HEK293 (cell line): ENCODE measurements around the gene RASA2.

Experiments used
- CTCF ChIA-PET: fragments of 350-600 bp; formaldehyde crosslinking; extraction: SDS; loops from one replicate; lab custom pipeline; 2021; ENCODE audit warnings: antibody characterized with exemption; lab: Yijun Ruan, JAX
- POLR2A ChIA-PET: fragments of 300-600 bp; formaldehyde crosslinking; extraction: SDS; loops from one replicate; lab custom pipeline; 2020; ENCODE audit warnings: antibody characterized with exemption, inconsistent platforms; lab: Yijun Ruan, JAX
- H3K27ac ChIP-seq: fragments of 200-500 bp; sonication (Bioruptor generic); 2 replicates; pipeline ENCODE4 v1.5.1; 2014; ENCODE audit warnings: low read depth, low read length, control low read depth, inconsistent platforms; ENCODE audit errors: extremely low read depth
- H3K36me3 ChIP-seq, 2 experiments: fragments of 200-500 bp in 1 of 2; sonication (Bioruptor generic) in 1 of 2; 1 replicate in 1 of 2; 2 replicates in 1 of 2; pipeline ENCODE4 v1.5.1; 2014 to 2017; ENCODE audit warnings: inconsistent platforms in 2 of 2, low read length in 2 of 2; ENCODE audit not compliant: control insufficient read depth in 2 of 2, insufficient read depth in 1 of 2
- H3K4me1 ChIP-seq: fragments of 200-500 bp; sonication (Bioruptor generic); 2 replicates; pipeline ENCODE4 v1.5.1; 2014; ENCODE audit warnings: mild to moderate bottlenecking, low read length, inconsistent platforms; ENCODE audit not compliant: control insufficient read depth, insufficient read depth
- H3K4me3 ChIP-seq: 2 replicates; pipeline ENCODE4 v1.5.1; 2011; ENCODE audit warnings: low read depth, mild to moderate bottlenecking, control low read depth, low read length, moderate library complexity
- H3K9me3 ChIP-seq: fragments of 200-500 bp; sonication (Bioruptor generic); 2 replicates; pipeline ENCODE4 v1.5.1; 2014; ENCODE audit warnings: low read depth, low read length, inconsistent platforms; ENCODE audit not compliant: control insufficient read depth, insufficient read depth
- GLIS1 ChIP-seq: fragments of 450-650 bp; formaldehyde crosslinking; IDR thresholded peaks from 2 replicates; pipeline ENCODE4 v1.5.1; 2016; ENCODE audit warnings: missing biosample characterization, missing genetic modification characterization
- PRDM4 ChIP-seq: fragments of 450-650 bp; formaldehyde crosslinking; IDR thresholded peaks from 2 replicates; pipeline ENCODE4 v1.5.1; 2017; ENCODE audit warnings: missing biosample characterization, missing genetic modification characterization
- TRIM28 ChIP-seq: IDR thresholded peaks from 2 replicates; pipeline ENCODE4 v1.6.1; 2011; ENCODE audit warnings: low read length, control low read depth, borderline replicate concordance
- TSHZ1 ChIP-seq: fragments of 450-650 bp; formaldehyde crosslinking; IDR thresholded peaks from 2 replicates; pipeline ENCODE4 v1.5.1; 2016; ENCODE audit warnings: missing biosample characterization, missing genetic modification characterization, borderline replicate concordance
- ZBTB26 ChIP-seq: fragments of 450-650 bp; formaldehyde crosslinking; optimal IDR thresholded peaks from 2 replicates; pipeline ENCODE3; 2016; ENCODE audit warnings: missing biosample characterization, mild to moderate bottlenecking, missing genetic modification characterization
- ZFP37 ChIP-seq: fragments of 450-650 bp; formaldehyde crosslinking; IDR thresholded peaks from 2 replicates; pipeline ENCODE4 v1.5.1; 2016; ENCODE audit warnings: missing biosample characterization, missing genetic modification characterization
- ZNF174 ChIP-seq: fragments of 450-650 bp; formaldehyde crosslinking; IDR thresholded peaks from 2 replicates; pipeline ENCODE4 v1.5.0; 2017; ENCODE audit warnings: missing biosample characterization, mild to moderate bottlenecking, missing genetic modification characterization
- ZNF26 ChIP-seq: fragments of 450-650 bp; formaldehyde crosslinking; IDR thresholded peaks from 2 replicates; pipeline ENCODE4 v1.5.1; 2016; ENCODE audit warnings: missing biosample characterization, missing genetic modification characterization
- ZNF362 ChIP-seq: fragments of 450-650 bp; formaldehyde crosslinking; IDR thresholded peaks from 2 replicates; pipeline ENCODE4 v1.5.1; 2016; ENCODE audit warnings: missing biosample characterization, missing genetic modification characterization
- ZNF394 ChIP-seq: fragments of 450-650 bp; formaldehyde crosslinking; IDR thresholded peaks from 2 replicates; pipeline ENCODE4 v1.5.1; 2016; ENCODE audit warnings: missing biosample characterization, missing genetic modification characterization, mild to moderate bottlenecking, moderate library complexity, borderline replicate concordance
- ZNF423 ChIP-seq: fragments of 450-650 bp; formaldehyde crosslinking; IDR thresholded peaks from 2 replicates; pipeline ENCODE4 v1.5.1; 2016; ENCODE audit warnings: missing biosample characterization, missing genetic modification characterization
- ZNF555 ChIP-seq: fragments of 450-650 bp; formaldehyde crosslinking; conservative IDR thresholded peaks from 2 replicates; pipeline ENCODE4 v1.5.1; 2017; ENCODE audit warnings: missing biosample characterization, mild to moderate bottlenecking, missing genetic modification characterization, inconsistent platforms
- ZNF654 ChIP-seq: fragments of 450-650 bp; formaldehyde crosslinking; IDR thresholded peaks from 2 replicates; pipeline ENCODE4 v1.5.1; 2016; ENCODE audit warnings: low read depth, missing biosample characterization, missing genetic modification characterization

RASA2 gene

GRCh38 chr3:141564241-141564640 is 77.4 kb downstream of the RASA2 start (continued):
- TF ChIP-seq ZNF362 (tag by site-specific recombination) (no peak), ZBTB26 (tag by site-specific recombination) (no peak), ZNF174 (no peak)

GRCh38 chr3:141570068-141570467 is 83.2 kb downstream of the RASA2 start:
- Histone ChIP-seq H3K36me3 (peaks cover 0 to 16% of the 10 kb centered on the region in 2 experiments; a peak in 1 of 3 replicates), H3K4me1 (no peaks in the 10 kb centered on the region), H3K9me3 (no peaks in the 10 kb centered on the region), H3K4me3 (no peak overlapping the region), H3K27ac (no peak overlapping the region)
- CTCF ChIA-PET = interaction anchor here (1.0 kb wide), 1 partner anchor 9 kb away, joined by 5 read pairs; no protein-coding TSS in a partner anchor
- TF ChIP-seq TRIM28 = no peak
- no peak for TF ChIP-seq ZNF555
- TF ChIP-seq ZNF394 (tag by site-specific recombination) = no peak
- POLR2A ChIA-PET = interaction anchor here (0.7 kb wide), 1 partner anchor 83 kb away, joined by 3 read pairs; the partner anchor contains the start of gene RASA2

GRCh38 chr3:141575879-141576743 is 89.3 kb downstream of the RASA2 start:
- POLR2A ChIA-PET = no interaction called here
- CTCF ChIA-PET = interaction anchor here (0.9 to 1.7 kb wide), 3 partner anchors 15 to 337 kb away, joined by 3 to 7 read pairs (median 5); no protein-coding TSS in a partner anchor
- no peaks in the 10 kb centered on the region for H3K4me1 ChIP-seq
- no peaks in the 10 kb centered on the region for H3K9me3 ChIP-seq
- TF ChIP-seq ZNF423 (tag by site-specific recombination) = no peak
- no peak for TF ChIP-seq ZFP37 (tag by site-specific recombination)
- TF ChIP-seq GLIS1 (tag by site-specific recombination) = no peak
- no peak for TF ChIP-seq ZNF26
- 0 out of 2 replicates have a peak, but pooled peaks have one; percentile 11 for TF ChIP-seq ZNF654 (tag by site-specific recombination)
- no peak for TF ChIP-seq PRDM4
- TF ChIP-seq TSHZ1 = no peak
- H3K36me3 ChIP-seq = peaks cover 3 to 32% of the 10 kb centered on the region in 2 experiments
- no peak overlapping the region for H3K27ac ChIP-seq
- H3K4me3 ChIP-seq = no peak overlapping the region
